Natural killer cell (primary cell): ENCODE measurements around the gene TAS2R14. TPM values are rescaled to one million over a fixed set of nuclear protein-coding genes. Genes with fewer than 3 reads are reported as not detected.

ENCODE experiments used
- ATAC-seq, 3 donors: fragments of 150-1000 bp in 2 of 3; fragments of 200-7000 bp in 1 of 3; cut with Tn5 transposase; 1 replicate in 1 of 3; 2 replicates in 2 of 3; pipeline ENCODE4 v1.10.0; 2021; ENCODE audit warnings: mild to moderate bottlenecking in 2 of 3, moderate library complexity in 2 of 3
- DNase-seq, 2 donors: peaks; one replicate each; pipeline versions ENCODE4 v3.0.0 to v3.0.0-alpha.2; 2013 to 2021; ENCODE audit warnings: mixed read lengths in 1 of 2
- H3K27ac ChIP-seq: one replicate; pipeline ENCODE4 v1.5.1; 2013; ENCODE audit warnings: mild to moderate bottlenecking, low read length
- H3K27me3 ChIP-seq: one replicate; pipeline ENCODE4 v1.6.1; 2013; ENCODE audit warnings: low read length; ENCODE audit not compliant: control insufficient read depth, insufficient read depth
- H3K36me3 ChIP-seq: one replicate; pipeline ENCODE4 v1.6.1; 2013; ENCODE audit warnings: low read length; ENCODE audit not compliant: control insufficient read depth, insufficient read depth
- H3K4me1 ChIP-seq: one replicate; pipeline ENCODE4 v1.6.1; 2013; ENCODE audit warnings: low read length; ENCODE audit not compliant: control insufficient read depth, insufficient read depth
- H3K4me3 ChIP-seq: one replicate; pipeline ENCODE4 v1.5.1; 2013; ENCODE audit warnings: low read length
- H3K9me3 ChIP-seq: one replicate; pipeline ENCODE4 v1.6.1; 2013; ENCODE audit warnings: low read length; ENCODE audit not compliant: control insufficient read depth, insufficient read depth
- H3K27ac Mint-ChIP-seq, 2 donors: one replicate each; pipeline ENCODE4 v1.8.0; 2022; ENCODE audit warnings: mild to moderate bottlenecking in 2 of 2, mixed read lengths in 2 of 2, moderate library complexity in 1 of 2
- H3K27me3 Mint-ChIP-seq, 2 donors: one replicate each; pipeline ENCODE4 v1.8.0; 2022; ENCODE audit warnings: low read depth in 2 of 2, mixed read lengths in 2 of 2
- H3K36me3 Mint-ChIP-seq: one replicate; pipeline ENCODE4 v1.8.0; 2022; ENCODE audit warnings: mixed read lengths
- H3K4me1 Mint-ChIP-seq, 2 donors: one replicate each; pipeline ENCODE4 v1.8.0; 2022; ENCODE audit warnings: mixed read lengths in 2 of 2
- H3K4me3 Mint-ChIP-seq: one replicate; pipeline ENCODE4 v1.8.0; 2022; ENCODE audit warnings: mild to moderate bottlenecking, moderate library complexity, mixed read lengths
- H3K9me3 Mint-ChIP-seq, 2 donors: one replicate each; pipeline ENCODE4 v1.8.0; 2022; ENCODE audit warnings: mixed read lengths in 2 of 2
- CTCF ChIP-seq: fragments of 200-600 bp; IDR thresholded peaks from one replicate; pipeline ENCODE4 v1.8.0; 2022; ENCODE audit warnings: antibody characterized with exemption
- WGBS: methylation state at CpG from one replicate; pipeline ENCODE4 v1.1.7; 2013; ENCODE audit warnings: missing lambda C conversion rate; ENCODE audit not compliant: insufficient coverage; 5-methylcytosine and 5-hydroxymethylcytosine counted together
- intact Hi-C: fragments of 100-400 bp; cut with micrococcal nuclease; formaldehyde crosslinking; loops from one replicate; pipeline ENCODE4 v1.14.2; 2022
- total RNA-seq, 4 donors: library from RNA; stranded (reverse); fragments of 120-200 nt in 1 of 4; gene quantifications; one replicate each; pipeline versions ENCODE4 v1.2.3 to v1.2.4, GENCODE V29; 2013 to 2022

The TAS2R14 gene
- total RNA-seq, 3 donors from 2014 or later (not counting 1 experiment from before 2014, with no cell fraction given) = 3.6 to 4.8 (median 4.4) TPM

GRCh38 chr12:10974965-10975364 is 35.9 kb upstream of the TAS2R14 start:
- Histone ChIP-seq H3K4me1 (no peaks in the 10 kb centered on the region), H3K9me3 (no peaks in the 10 kb centered on the region), H3K36me3 (no peaks in the 10 kb centered on the region), H3K27me3 (peaks cover 8% of the 10 kb centered on the region), H3K4me3 (no peak overlapping the region), H3K27ac (no peak overlapping the region)
- Mint-ChIP-seq H3K36me3 (peaks cover 13% of the 10 kb centered on the region), H3K9me3 (no peaks in the 10 kb centered on the region), H3K27me3 (peaks cover 50 to 59% of the 10 kb centered on the region in 2 donors), H3K27ac (no peak overlapping the region), H3K4me1 (peaks cover 19 to 20% of the 10 kb centered on the region in 2 donors), H3K4me3 (no peak overlapping the region)
- intact Hi-C loops = no loop called here
- WGBS = 100% methylated on average over 2 of the region's 3 CpGs
- TF ChIP-seq CTCF = no peak
- ATAC-seq (no peak), DNase-seq (no peak)

GRCh38 chr12:10968765-10969456 is 29.8 kb upstream of the TAS2R14 start:
- no peak overlapping the region for H3K4me3 Mint-ChIP-seq
- Histone ChIP-seq H3K4me3 (no peak overlapping the region), H3K27me3 (no peaks in the 10 kb centered on the region), H3K27ac (no peak overlapping the region), H3K4me1 (no peaks in the 10 kb centered on the region), H3K36me3 (no peaks in the 10 kb centered on the region), H3K9me3 (no peaks in the 10 kb centered on the region)
- no peak overlapping the region for H3K27ac Mint-ChIP-seq
- H3K36me3 Mint-ChIP-seq = no peaks in the 10 kb centered on the region
- no peaks in the 10 kb centered on the region for H3K4me1 Mint-ChIP-seq
- WGBS = 94% methylated on average over 12 of the region's 15 CpGs
- intact Hi-C loops = no loop called here
- no peak for ATAC-seq
- H3K9me3 Mint-ChIP-seq = no peaks in the 10 kb centered on the region
- DNase-seq = no peak
- peaks cover 0 to 4% of the 10 kb centered on the region in 2 donors for H3K27me3 Mint-ChIP-seq
- TF ChIP-seq CTCF = no peak

- WGBS = 90% methylated on average over 2 of the region's 2 CpGs
- Mint-ChIP-seq H3K4me3 (no peak overlapping the region), H3K27me3 (no peaks in the 10 kb centered on the region), H3K36me3 (no peaks in the 10 kb centered on the region), H3K9me3 (no peaks in the 10 kb centered on the region), H3K27ac (no peak overlapping the region), H3K4me1 (no peaks in the 10 kb centered on the region)
- H3K27me3 ChIP-seq = no peaks in the 10 kb centered on the region
- intact Hi-C loops = no loop called here
- H3K4me3 ChIP-seq = no peak overlapping the region
- H3K4me1 ChIP-seq = no peaks in the 10 kb centered on the region
- DNase-seq (no peak), ATAC-seq (no peak)
- no peak overlapping the region for H3K27ac ChIP-seq
- no peaks in the 10 kb centered on the region for H3K9me3 ChIP-seq
- no peak for TF ChIP-seq CTCF
- H3K36me3 ChIP-seq = no peaks in the 10 kb centered on the region
Observed at GRCh38 chr12:10967409-10967808, 28.3 kb upstream of the TAS2R14 start.

GRCh38 chr12:10966314-10966713 is 27.3 kb upstream of the TAS2R14 start:
- ATAC-seq = no peak
- peaks cover under 1 to 6% of the 10 kb centered on the region in 2 donors for H3K4me1 Mint-ChIP-seq
- H3K4me3 Mint-ChIP-seq = no peak overlapping the region
- no peaks in the 10 kb centered on the region for H3K36me3 Mint-ChIP-seq
- intact Hi-C loops = no loop called here
- no peak for TF ChIP-seq CTCF
- H3K27me3 ChIP-seq = no peaks in the 10 kb centered on the region
- DNase-seq = no peak
- no peak overlapping the region for H3K4me3 ChIP-seq
- H3K27ac ChIP-seq = no peak overlapping the region
- no peaks in the 10 kb centered on the region for H3K9me3 Mint-ChIP-seq
- H3K9me3 ChIP-seq = no peaks in the 10 kb centered on the region
- H3K27me3 Mint-ChIP-seq = no peaks in the 10 kb centered on the region
- H3K27ac Mint-ChIP-seq = no peak overlapping the region
- H3K4me1 ChIP-seq = no peaks in the 10 kb centered on the region
- no peaks in the 10 kb centered on the region for H3K36me3 ChIP-seq
